HUES64 (cell line): ENCODE results near the gene JAG1.

Experiments
- H3K27ac ChIP-seq: 2 replicates; pipeline ENCODE4 v1.7.0; 2013; ENCODE audit warnings: low read depth, low read length, inconsistent platforms
- H3K27me3 ChIP-seq: 2 replicates; pipeline ENCODE4 v1.6.1; 2013; ENCODE audit warnings: mild to moderate bottlenecking, low read length; ENCODE audit not compliant: insufficient read depth
- H3K36me3 ChIP-seq: 2 replicates; pipeline ENCODE4 v1.6.1; 2013; ENCODE audit warnings: mild to moderate bottlenecking, low read length; ENCODE audit not compliant: insufficient read depth
- H3K4me1 ChIP-seq: 2 replicates; pipeline ENCODE4 v1.6.1; 2013; ENCODE audit warnings: mild to moderate bottlenecking, low read length, moderate library complexity; ENCODE audit not compliant: insufficient read depth
- H3K4me3 ChIP-seq: 2 replicates; pipeline ENCODE4 v1.5.1; 2013; ENCODE audit warnings: mild to moderate bottlenecking, low read length, moderate library complexity
- H3K9ac ChIP-seq: 2 replicates; pipeline ENCODE4 v1.6.1; 2013; ENCODE audit warnings: mild to moderate bottlenecking, low read depth, low read length
- H3K9me3 ChIP-seq: 2 replicates; pipeline ENCODE4 v1.6.1; 2013; ENCODE audit warnings: low read depth, low read length; ENCODE audit not compliant: insufficient read depth
- WGBS: fragments of 150-250, 120-280 bp; methylation state at CpG from one replicate; pipeline ENCODE4 v1.1.7; 2013; ENCODE audit warnings: missing lambda C conversion rate; 5-methylcytosine and 5-hydroxymethylcytosine counted together

JAG1 gene

DNA sequence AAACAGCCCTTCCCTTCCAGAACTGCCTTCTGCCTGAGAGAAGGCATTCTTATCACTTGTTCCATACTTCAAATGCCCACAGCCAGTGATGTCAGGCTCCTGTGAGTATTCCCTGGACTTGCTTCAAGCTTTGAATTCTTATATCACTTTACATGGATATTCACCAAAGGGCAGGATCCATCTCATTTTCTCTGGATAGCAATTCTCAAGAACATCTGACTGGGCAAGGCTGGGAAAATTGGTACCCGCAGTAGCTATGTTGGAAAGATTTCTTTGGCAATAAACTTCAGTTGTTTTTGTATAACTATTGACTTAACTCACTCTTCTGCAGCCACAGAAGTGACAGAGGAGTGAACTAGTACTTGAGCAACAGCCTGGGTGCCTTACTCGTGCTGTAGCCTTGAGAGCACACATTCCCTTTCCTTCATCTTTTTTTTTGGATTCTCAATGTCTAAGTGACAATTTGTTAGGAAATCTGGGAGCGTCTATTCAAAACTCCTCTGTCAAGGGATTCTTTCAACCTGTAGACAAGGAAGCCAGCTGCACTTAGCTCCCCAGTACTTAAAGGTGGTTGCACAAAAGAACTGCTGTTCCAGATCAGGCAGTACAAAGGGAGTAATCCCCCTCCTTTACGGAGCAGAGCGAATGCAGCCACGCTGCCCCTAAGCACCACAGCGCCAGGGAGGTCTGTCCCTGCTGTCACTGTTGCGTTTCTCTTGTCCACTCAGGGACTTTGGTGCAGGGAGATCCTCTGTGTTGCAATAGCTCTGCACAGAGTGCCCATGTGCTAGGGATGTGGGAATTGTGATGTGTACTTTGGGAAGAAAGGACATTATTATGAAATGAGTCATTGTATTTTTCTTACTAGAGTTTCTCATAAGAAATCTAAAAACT lies 69.6 kb downstream of the JAG1 start:
- Histone ChIP-seq H3K27me3 (no peaks in the 10 kb centered on the region), H3K36me3 (0 out of 2 replicates have a peak, but pooled peaks cover 6% of the 10 kb centered on the region), H3K4me1 (peaks cover 3% of the 10 kb centered on the region; the same call in 1 of the 2 replicates), H3K9ac (no peak overlapping the region), H3K9me3 (no peaks in the 10 kb centered on the region), H3K4me3 (no peak overlapping the region), H3K27ac (no peak overlapping the region)
- WGBS = 84% methylated on average over 8 of the region's 8 CpGs

DNA sequence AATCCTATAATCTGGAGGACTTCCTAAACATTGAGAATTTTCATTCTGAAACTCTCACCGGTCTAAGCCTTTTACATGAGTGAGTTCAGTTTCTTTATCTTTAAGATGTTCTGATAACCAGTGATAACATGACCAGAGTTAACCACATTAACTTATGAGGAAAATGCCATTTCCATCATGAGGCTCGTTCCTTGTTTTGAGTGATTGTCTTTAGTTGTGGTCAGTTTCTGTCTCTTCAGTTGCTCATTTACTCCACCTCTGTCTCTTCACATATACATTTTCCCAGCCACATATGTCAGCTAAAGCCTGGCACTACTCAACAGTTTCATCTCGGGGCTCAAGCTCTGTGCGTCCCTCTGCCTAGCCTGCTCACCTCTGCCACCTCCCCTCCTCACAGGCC lies 70.4 kb downstream of the JAG1 start:
- Histone ChIP-seq H3K9ac (no peak overlapping the region), H3K4me1 (peaks cover 3% of the 10 kb centered on the region; the same call in 1 of the 2 replicates), H3K9me3 (no peaks in the 10 kb centered on the region), H3K4me3 (no peak overlapping the region), H3K36me3 (0 out of 2 replicates have a peak, but pooled peaks cover 6% of the 10 kb centered on the region), H3K27me3 (no peaks in the 10 kb centered on the region), H3K27ac (no peak overlapping the region)
- WGBS = 96% methylated on average over 4 of the region's 4 CpGs

DNA sequence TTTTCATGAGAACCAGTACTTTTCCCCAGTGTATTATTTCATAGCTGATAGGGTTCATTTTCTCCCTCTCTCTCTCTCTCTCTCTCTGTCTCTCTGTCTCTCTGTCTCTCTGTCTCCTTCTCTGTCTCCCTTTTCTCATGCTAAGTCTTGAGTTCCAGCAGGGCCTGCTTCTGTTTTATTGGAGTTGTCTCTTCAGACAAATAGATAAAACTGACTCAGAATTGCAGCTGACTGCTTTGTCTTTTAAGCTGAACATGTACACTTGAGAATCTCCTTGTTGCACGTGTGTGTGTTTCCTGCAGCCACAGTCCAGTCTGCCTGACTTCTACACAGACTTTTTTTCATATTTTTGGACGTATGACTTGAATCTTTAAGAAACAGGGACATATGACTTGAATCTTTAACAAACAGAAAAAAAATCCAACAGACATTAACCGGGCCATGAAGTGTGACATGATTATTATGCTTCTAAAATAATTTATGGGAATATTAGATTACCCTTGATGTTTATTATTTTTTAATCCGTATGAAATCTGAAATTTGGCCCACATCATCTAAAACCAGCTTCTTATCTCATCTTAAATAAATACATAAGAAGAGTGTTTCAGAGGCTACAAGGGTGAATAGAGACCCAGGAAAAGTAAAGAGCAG lies 71.5 kb downstream of the JAG1 start:
- no peak overlapping the region for H3K9ac ChIP-seq
- 0 out of 2 replicates have a peak, but pooled peaks cover 6% of the 10 kb centered on the region for H3K36me3 ChIP-seq
- H3K4me1 ChIP-seq = peaks cover 3% of the 10 kb centered on the region; the same call in 1 of the 2 replicates
- H3K27me3 ChIP-seq = no peaks in the 10 kb centered on the region
- WGBS = 98% methylated on average over 3 of the region's 4 CpGs
- no peak overlapping the region for H3K4me3 ChIP-seq
- H3K27ac ChIP-seq = no peak overlapping the region
- no peaks in the 10 kb centered on the region for H3K9me3 ChIP-seq

DNA sequence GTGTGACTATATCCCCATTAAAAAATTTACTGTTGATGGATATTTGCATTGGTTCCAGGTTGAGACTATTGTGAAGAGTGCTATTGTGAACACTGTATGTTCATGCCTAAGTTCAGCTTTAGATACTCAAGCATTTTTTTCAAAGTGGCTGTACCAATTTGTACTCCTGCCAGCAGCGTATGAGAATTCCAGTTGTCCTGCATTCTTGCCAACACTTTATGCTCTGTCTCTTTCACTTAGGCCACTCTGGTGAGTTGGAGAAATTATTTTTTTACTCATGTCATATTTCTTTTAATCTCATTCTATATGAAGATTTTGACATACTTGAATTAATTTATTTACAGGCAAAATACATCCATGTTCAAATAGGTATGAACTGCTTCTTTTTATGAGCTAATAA lies 76.2 kb downstream of the JAG1 start:
- Histone ChIP-seq H3K4me3 (no peak overlapping the region), H3K9ac (no peak overlapping the region), H3K36me3 (0 out of 2 replicates have a peak, but pooled peaks cover 6% of the 10 kb centered on the region), H3K27ac (no peak overlapping the region), H3K4me1 (no peaks in the 10 kb centered on the region), H3K9me3 (no peaks in the 10 kb centered on the region), H3K27me3 (no peaks in the 10 kb centered on the region)
- 93% methylated on average over 1 of the region's 1 CpG for WGBS

DNA sequence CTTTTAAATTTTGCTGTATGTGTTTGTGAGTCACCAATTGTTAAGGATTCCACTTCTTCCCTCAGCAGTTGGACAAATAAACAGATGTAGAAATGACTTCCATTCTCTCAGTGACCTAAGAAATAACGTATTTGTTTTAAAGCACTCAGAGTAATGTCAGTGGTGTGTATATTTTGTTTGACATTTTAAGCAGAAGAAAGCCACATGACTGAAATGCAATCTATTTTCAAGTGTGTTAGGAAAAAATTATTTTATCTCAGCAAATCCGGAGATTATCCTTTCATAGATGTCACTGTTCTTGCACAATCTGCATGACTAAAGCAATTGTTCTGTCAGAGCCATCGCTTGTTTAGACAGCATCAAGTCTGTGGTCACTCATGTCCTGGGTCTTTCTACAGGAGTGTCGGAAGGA lies 77.1 kb downstream of the JAG1 start:
- over 99% methylated on average over 4 of the region's 4 CpGs for WGBS
- H3K27me3 ChIP-seq = no peaks in the 10 kb centered on the region
- 0 out of 2 replicates have a peak, but pooled peaks cover 1% of the 10 kb centered on the region for H3K36me3 ChIP-seq
- no peaks in the 10 kb centered on the region for H3K4me1 ChIP-seq
- no peaks in the 10 kb centered on the region for H3K9me3 ChIP-seq
- no peak overlapping the region for H3K9ac ChIP-seq
- no peak overlapping the region for H3K27ac ChIP-seq
- no peak overlapping the region for H3K4me3 ChIP-seq

DNA sequence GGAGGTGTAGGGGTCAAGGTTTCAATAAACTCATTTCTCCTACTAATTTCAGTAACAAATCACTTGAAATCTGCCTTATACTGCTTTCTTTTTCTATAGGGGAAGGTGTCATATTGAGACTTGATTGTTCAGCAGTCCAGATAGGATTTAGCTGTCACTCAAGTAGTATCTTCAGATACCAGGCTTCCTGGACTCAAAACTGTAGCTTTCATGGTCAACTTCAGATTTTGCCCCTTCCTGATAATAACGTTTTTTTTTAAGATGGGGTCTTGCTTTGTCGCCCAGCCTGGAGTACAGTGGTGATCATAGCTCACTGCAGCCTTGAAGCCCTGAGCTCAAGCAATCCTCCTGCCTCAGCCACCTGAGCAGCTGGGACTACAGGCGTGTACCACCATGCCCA lies 77.8 kb downstream of the JAG1 start:
- Histone ChIP-seq H3K9ac (no peak overlapping the region), H3K27me3 (no peaks in the 10 kb centered on the region), H3K27ac (no peak overlapping the region), H3K4me1 (no peaks in the 10 kb centered on the region), H3K36me3 (no peaks in the 10 kb centered on the region), H3K9me3 (no peaks in the 10 kb centered on the region), H3K4me3 (no peak overlapping the region)
- 91% methylated on average over 3 of the region's 3 CpGs for WGBS

DNA sequence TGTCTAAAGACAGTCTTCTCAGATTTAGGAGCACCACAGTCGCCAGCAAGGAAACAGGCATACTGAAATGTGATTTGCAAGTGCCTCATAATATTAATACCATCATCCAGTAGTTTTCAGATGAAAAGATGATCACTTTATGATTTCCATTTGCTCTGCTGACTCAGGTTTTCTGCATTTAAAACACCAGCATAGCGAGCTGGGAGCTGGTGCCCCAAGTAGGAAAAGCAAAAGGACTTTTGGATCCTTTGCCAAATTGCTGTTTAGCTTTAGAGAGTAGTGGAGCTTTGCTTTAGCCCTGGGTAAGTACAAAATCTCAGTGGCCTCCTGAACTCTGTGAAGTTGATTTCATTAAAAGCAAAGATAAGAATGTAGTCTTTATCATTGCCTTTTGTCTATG lies 78.5 kb downstream of the JAG1 start:
- no peaks in the 10 kb centered on the region for H3K36me3 ChIP-seq
- no peak overlapping the region for H3K4me3 ChIP-seq
- WGBS = 97% methylated on average over 2 of the region's 2 CpGs
- H3K9ac ChIP-seq = no peak overlapping the region
- no peaks in the 10 kb centered on the region for H3K4me1 ChIP-seq
- H3K27ac ChIP-seq = no peak overlapping the region
- no peaks in the 10 kb centered on the region for H3K27me3 ChIP-seq
- no peaks in the 10 kb centered on the region for H3K9me3 ChIP-seq

DNA sequence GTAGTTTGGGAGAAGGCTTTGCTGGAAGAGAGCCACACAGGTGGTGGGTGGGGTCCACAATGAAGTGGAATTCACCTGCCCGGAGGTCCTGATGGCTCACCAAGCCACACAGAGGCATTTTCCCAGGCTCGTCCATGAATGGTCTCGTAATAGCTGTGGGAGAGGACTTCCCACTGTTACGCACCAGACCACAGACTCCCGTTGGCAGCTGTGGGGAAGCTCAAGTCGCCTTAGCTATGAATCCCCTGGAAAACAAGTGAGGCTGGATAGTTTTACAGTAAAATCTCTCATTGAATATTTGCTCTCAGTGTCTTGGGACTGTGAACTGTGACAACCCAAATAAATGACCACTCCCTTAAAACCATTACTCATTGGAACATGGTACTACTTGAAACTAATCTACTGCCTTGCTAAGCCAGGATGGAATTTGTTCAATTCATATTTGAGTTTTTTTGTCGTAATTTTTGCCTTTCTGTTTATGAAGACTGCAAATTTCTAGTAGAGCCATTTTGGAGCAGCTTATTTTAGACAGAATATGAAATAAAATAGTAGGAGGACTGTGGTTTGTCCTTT lies 79.4 kb downstream of the JAG1 start:
- Histone ChIP-seq H3K27me3 (no peaks in the 10 kb centered on the region), H3K9ac (no peak overlapping the region), H3K4me3 (no peak overlapping the region), H3K27ac (no peak overlapping the region), H3K4me1 (no peaks in the 10 kb centered on the region), H3K36me3 (no peaks in the 10 kb centered on the region), H3K9me3 (no peaks in the 10 kb centered on the region)
- 87% methylated on average over 7 of the region's 7 CpGs for WGBS

DNA sequence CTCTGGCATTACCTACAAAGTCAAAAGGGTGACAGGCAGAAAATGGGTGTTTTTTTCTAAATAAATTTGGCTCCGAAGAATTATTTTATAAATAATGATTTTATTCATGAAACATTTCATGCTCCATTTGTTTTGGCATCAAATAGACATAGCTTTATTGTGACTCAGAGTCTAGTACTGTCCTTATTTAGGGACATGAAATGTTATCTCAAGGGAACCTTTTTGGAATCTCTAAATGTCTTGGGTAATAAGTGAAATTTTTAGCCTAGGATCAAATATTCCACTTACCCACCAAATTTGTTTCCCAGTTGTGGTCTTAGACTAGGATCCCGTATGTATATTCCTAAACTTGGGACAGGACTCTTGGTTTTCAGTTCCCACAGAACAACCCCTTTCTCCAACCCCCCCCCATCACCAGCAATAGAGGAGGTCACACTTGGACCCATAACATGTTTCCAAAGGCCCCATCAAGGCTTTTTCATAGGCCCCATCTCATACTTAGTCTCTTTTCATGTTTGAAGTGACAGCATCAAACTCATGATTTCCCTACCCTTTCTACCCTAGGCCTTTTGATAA lies 81.8 kb downstream of the JAG1 start:
- Histone ChIP-seq H3K4me1 (no peaks in the 10 kb centered on the region), H3K27ac (no peak overlapping the region), H3K4me3 (no peak overlapping the region), H3K9me3 (no peaks in the 10 kb centered on the region), H3K27me3 (no peaks in the 10 kb centered on the region), H3K9ac (no peak overlapping the region), H3K36me3 (no peaks in the 10 kb centered on the region)
- WGBS = 100% methylated on average over 1 of the region's 2 CpGs

DNA sequence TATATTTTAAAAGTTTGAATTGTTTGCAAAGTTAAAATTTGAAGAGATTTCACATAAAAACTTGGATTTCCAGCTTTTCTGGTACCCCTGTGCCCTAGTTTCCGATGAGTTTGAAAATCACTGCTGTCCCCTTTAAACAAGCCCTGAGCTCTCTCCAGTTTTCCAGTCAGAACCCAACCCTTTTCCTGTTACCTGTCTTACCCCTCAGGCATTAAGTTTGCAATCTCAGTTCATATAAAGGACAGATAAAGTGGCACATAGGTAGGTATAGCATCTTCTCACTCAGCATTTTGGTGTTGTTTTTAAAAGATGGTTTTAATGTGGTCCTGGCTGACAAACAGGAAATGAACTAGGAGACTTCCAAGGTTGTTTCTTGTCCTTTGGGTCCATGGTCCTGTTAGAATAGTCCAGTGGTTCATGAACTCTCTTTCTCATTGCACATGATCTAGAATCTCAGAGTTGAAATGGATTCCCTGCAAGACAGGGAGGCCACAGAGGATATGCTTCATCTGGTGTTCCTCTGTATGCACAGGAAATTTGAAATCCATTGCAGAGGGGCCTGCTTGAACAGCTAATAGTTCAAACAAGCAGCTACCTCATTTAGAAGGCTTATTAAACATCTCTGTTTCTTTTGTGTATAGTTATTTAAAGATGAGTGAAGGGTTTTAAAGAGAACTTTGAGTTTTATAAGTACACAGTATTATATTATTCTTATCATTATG lies 82.7 kb downstream of the JAG1 start:
- Histone ChIP-seq H3K9me3 (no peaks in the 10 kb centered on the region), H3K36me3 (no peaks in the 10 kb centered on the region), H3K4me1 (no peaks in the 10 kb centered on the region), H3K27me3 (no peaks in the 10 kb centered on the region), H3K9ac (no peak overlapping the region), H3K4me3 (no peak overlapping the region), H3K27ac (no peak overlapping the region)
- WGBS = 96% methylated on average over 1 of the region's 1 CpG
